ENCODE results near the gene ITGA7. TPM values are rescaled to one million over a fixed set of nuclear protein-coding genes. Genes with fewer than 3 reads are reported as not detected.

Gene ITGA7
- polyA plus RNA-seq, 1 experiment: 11.6 TPM

GRCh38 chr12:55737581-55738122 lies 29.9 kb upstream of the ITGA7 start:
- CTCF ChIA-PET: interaction anchor here (0.8 to 10.9 kb wide), 48 partner anchors 7 to 452 kb away, joined by 3 to 86 read pairs (median 7); partner anchors contain the start of genes CD63, DGKA, DNAJC14 and MMP19

GRCh38 chr12:55736780-55737580 lies 29.3 kb upstream of the ITGA7 start:
- ChIA-PET POLR2A (no interaction called here), CTCF (interaction anchor here (0.6 to 10.9 kb wide), 30 partner anchors 8 to 367 kb away, joined by 3 to 86 read pairs (median 8); partner anchors contain the start of genes CD63, DGKA, DNAJC14 and ORMDL2)
- TF ChIP-seq CTCF (IDR thresholded peaks at IDR 0.05; ENCODE audit: insufficient read depth, low read depth, low read length): peak; percentile 89
- no peaks in the 10 kb centered on the region for H3K27me3 ChIP-seq (ENCODE audit: control insufficient read depth, insufficient read depth, low read length)
- no peak overlapping the region for H3K4me3 ChIP-seq (ENCODE audit: low read depth, low read length)
- no peak for DNase-seq (ENCODE audit: low read depth)
- H3K36me3 ChIP-seq (ENCODE audit: control insufficient read depth, insufficient read depth, low read length): no peaks in the 10 kb centered on the region

More at GRCh38 chr12:55737581-55738122, 29.9 kb upstream of the ITGA7 start:
- TF ChIP-seq CTCF (IDR thresholded peaks at IDR 0.05; ENCODE audit: insufficient read depth, low read depth, low read length): no peak
- Histone ChIP-seq H3K27me3 (ENCODE audit: control insufficient read depth, insufficient read depth, low read length) (no peaks in the 10 kb centered on the region), H3K36me3 (ENCODE audit: control insufficient read depth, insufficient read depth, low read length) (no peaks in the 10 kb centered on the region), H3K4me3 (ENCODE audit: low read depth, low read length) (no peak overlapping the region)
- POLR2A ChIA-PET: interaction anchor here (0.6 to 0.8 kb wide), 2 partner anchors 8 to 1890 kb away, joined by 4 to 6 read pairs; partner anchors contain the start of gene CD63
- DNase-seq (ENCODE audit: low read depth): no peak

GRCh38 chr12:55736076-55736475 lies 28.4 kb upstream of the ITGA7 start:
- POLR2A ChIA-PET: no interaction called here
- no peak for TF ChIP-seq CTCF (IDR thresholded peaks at IDR 0.05; ENCODE audit: insufficient read depth, low read depth, low read length)
- CTCF ChIA-PET: interaction anchor here (1.1 to 10.9 kb wide), 9 partner anchors 12 to 293 kb away, joined by 3 to 86 read pairs (median 26); partner anchors contain the start of genes DGKA and RDH5

GRCh38 chr12:55734595-55734994 lies 26.9 kb upstream of the ITGA7 start:
- ChIA-PET POLR2A (no interaction called here), CTCF (interaction anchor here (5.3 to 10.9 kb wide), 2 partner anchors 77 to 199 kb away, joined by 41 to 86 read pairs; partner anchors contain the start of gene DGKA)
- no peak for TF ChIP-seq CTCF (IDR thresholded peaks at IDR 0.05; ENCODE audit: insufficient read depth, low read depth, low read length)
- Histone ChIP-seq H3K27me3 (ENCODE audit: control insufficient read depth, insufficient read depth, low read length) (no peaks in the 10 kb centered on the region), H3K36me3 (ENCODE audit: control insufficient read depth, insufficient read depth, low read length) (no peaks in the 10 kb centered on the region), H3K4me3 (ENCODE audit: low read depth, low read length) (no peak overlapping the region)
- DNase-seq (ENCODE audit: low read depth): no peak

More at GRCh38 chr12:55736076-55736475, 28.4 kb upstream of the ITGA7 start:
- Histone ChIP-seq H3K36me3 (ENCODE audit: control insufficient read depth, insufficient read depth, low read length) (no peaks in the 10 kb centered on the region), H3K27me3 (ENCODE audit: control insufficient read depth, insufficient read depth, low read length) (no peaks in the 10 kb centered on the region), H3K4me3 (ENCODE audit: low read depth, low read length) (no peak overlapping the region)
- no peak for DNase-seq (ENCODE audit: low read depth)

- no peak for TF ChIP-seq CTCF (IDR thresholded peaks at IDR 0.05; ENCODE audit: insufficient read depth, low read depth, low read length)
- Histone ChIP-seq H3K36me3 (ENCODE audit: control insufficient read depth, insufficient read depth, low read length) (no peaks in the 10 kb centered on the region), H3K4me3 (ENCODE audit: low read depth, low read length) (no peak overlapping the region), H3K27me3 (ENCODE audit: control insufficient read depth, insufficient read depth, low read length) (no peaks in the 10 kb centered on the region)
- DNase-seq (ENCODE audit: low read depth): no peak
- ChIA-PET CTCF (interaction anchor here (10.9 kb wide), 1 partner anchor 199 kb away, joined by 86 read pairs; the partner anchor contains the start of gene DGKA), POLR2A (no interaction called here)
Observed at GRCh38 chr12:55733858-55734257, 26.2 kb upstream of the ITGA7 start.
